Brain microvascular endothelial cell (primary cell): ENCODE measurements around the gene LETMD1.

Source experiments
- DNase-seq: peaks from one replicate; pipeline ENCODE4 v3.0.0-alpha.2; 2020
- H3K27ac ChIP-seq: fragments of 250-450 bp; sonication (Bioruptor Pico); 2 replicates; pipeline ENCODE4 v1.5.1; 2020; ENCODE audit warnings: mild to moderate bottlenecking, moderate library complexity
- H3K27me3 ChIP-seq: fragments of 250-450 bp; sonication (Bioruptor Pico); replicated peaks from 2 replicates; pipeline ENCODE4 v1.5.1; 2020; ENCODE audit warnings: mild to moderate bottlenecking
- H3K36me3 ChIP-seq: fragments of 250-450 bp; sonication (Bioruptor Pico); replicated peaks from 2 replicates; pipeline ENCODE4 v1.5.1; 2020; ENCODE audit warnings: mild to moderate bottlenecking
- H3K4me3 ChIP-seq: 2 replicates; pipeline ENCODE4 v1.5.1; 2011; ENCODE audit warnings: low read depth, mild to moderate bottlenecking, control low read depth, low read length, moderate library complexity
- in situ Hi-C: cut with HindIII; loops from 2 replicates; pipeline ENCODE4 v1.10.0; 2017; ENCODE audit warnings: low sequenced_read_pairs, low pct_ligation_motif_present
- TF ChIP-seq, protein P1 (sequence below): IDR thresholded peaks from 2 replicates; pipeline ENCODE4 v1.5.1; 2011; ENCODE audit warnings: low read depth, mild to moderate bottlenecking, moderate library complexity, low read length, control low read depth, inconsistent platforms; ENCODE audit errors: missing control alignments

Gene LETMD1

DNA sequence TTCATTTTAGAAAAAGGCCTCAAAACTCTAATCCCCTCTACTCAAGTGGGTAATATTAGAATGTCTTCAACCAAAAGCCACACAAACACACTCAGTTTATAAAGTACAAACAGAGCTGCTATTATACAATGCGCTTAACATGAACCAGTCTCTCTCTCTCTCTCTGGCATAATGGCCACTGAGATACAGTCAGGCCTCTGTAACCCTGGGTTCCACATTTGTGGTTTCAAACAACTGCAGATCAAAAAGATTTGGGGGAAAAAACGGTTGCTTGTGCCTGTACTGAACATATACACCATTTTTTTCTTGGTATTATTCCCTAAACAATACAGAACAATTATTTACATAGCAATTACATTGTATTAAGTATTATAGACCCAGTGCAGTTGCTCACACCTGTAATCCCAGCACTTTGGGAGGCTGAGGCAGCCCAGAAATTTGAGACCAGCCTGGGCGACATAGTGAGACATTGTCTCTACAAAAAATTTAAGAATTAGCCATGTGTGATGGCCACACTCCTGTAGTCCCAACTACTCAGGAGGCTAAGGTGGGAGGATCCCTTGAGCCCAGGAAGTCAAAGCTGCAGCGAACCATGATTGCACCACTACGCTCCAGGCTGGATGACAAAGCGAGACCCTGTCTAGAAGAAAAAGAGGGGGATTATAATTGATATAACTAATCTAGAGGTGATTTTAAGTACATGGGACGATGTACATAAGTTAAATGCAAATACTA is 27.5 kb upstream of the LETMD1 start:
- H3K4me3 ChIP-seq, result no peak overlapping the region
- in situ Hi-C loops, result no loop called here
- TF ChIP-seq, protein P1, sequence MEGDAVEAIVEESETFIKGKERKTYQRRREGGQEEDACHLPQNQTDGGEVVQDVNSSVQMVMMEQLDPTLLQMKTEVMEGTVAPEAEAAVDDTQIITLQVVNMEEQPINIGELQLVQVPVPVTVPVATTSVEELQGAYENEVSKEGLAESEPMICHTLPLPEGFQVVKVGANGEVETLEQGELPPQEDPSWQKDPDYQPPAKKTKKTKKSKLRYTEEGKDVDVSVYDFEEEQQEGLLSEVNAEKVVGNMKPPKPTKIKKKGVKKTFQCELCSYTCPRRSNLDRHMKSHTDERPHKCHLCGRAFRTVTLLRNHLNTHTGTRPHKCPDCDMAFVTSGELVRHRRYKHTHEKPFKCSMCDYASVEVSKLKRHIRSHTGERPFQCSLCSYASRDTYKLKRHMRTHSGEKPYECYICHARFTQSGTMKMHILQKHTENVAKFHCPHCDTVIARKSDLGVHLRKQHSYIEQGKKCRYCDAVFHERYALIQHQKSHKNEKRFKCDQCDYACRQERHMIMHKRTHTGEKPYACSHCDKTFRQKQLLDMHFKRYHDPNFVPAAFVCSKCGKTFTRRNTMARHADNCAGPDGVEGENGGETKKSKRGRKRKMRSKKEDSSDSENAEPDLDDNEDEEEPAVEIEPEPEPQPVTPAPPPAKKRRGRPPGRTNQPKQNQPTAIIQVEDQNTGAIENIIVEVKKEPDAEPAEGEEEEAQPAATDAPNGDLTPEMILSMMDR, result no peak
- H3K27ac ChIP-seq, result no peak overlapping the region
- DNase-seq, result no peak
- no peaks in the 10 kb centered on the region for H3K36me3 ChIP-seq
- no peaks in the 10 kb centered on the region for H3K27me3 ChIP-seq

GRCh38 chr12:51021694-51022093 is 26.4 kb upstream of the LETMD1 start:
- DNase-seq, result no peak
- H3K27me3 ChIP-seq, result no peaks in the 10 kb centered on the region
- H3K36me3 ChIP-seq, result no peaks in the 10 kb centered on the region
- TF ChIP-seq, protein P1, result no peak
- H3K27ac ChIP-seq, result no peak overlapping the region
- H3K4me3 ChIP-seq, result no peak overlapping the region
- in situ Hi-C loops, result no loop called here

GRCh38 chr12:51023625-51024382 is 24.3 kb upstream of the LETMD1 start:
- TF ChIP-seq, protein P1, result no peak
- Histone ChIP-seq H3K36me3 (no peaks in the 10 kb centered on the region), H3K4me3 (peak overlapping the region; percentile 95), H3K27me3 (no peaks in the 10 kb centered on the region), H3K27ac (peak overlapping the region; percentile 88)
- in situ Hi-C loops, result no loop called here
- no peak for DNase-seq

DNA sequence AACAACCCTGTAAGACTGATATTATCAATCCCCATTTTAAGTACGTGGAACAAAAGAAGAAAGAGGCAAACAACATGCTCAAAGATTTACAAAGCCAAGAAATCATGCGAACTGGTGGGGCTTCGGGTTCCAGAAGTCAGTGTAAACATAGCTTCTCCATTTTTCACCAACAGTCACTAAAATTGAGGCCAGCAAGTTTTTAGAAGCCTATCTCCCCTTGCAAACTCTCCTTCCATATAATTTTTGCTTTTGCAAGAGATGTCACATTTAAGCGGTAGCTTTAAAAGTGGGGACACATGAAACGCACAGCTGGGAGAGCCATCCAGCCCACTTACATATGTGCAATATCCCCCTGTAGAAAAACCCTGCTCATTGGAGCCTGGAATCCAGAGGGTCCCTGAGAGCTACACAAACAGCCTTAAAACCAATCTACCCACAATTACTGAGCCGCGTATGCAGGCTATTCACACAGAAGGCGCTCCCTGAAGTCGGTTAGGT is 22.7 kb upstream of the LETMD1 start:
- peak; percentile 22 for DNase-seq
- H3K36me3 ChIP-seq, result no peaks in the 10 kb centered on the region
- TF ChIP-seq, protein P1, result no peak
- H3K27me3 ChIP-seq, result no peaks in the 10 kb centered on the region
- H3K27ac ChIP-seq, result peak overlapping the region; percentile 88
- H3K4me3 ChIP-seq, result peak overlapping the region; percentile 95
- in situ Hi-C loops, result no loop called here

GRCh38 chr12:51025836-51026638 is 22.1 kb upstream of the LETMD1 start, which contains the start of gene SLC11A2:
TSS of gene SLC11A2 (minus strand) at chr12:51026384. CDS start at chr12:51010728, 15,656 bp downstream.
- H3K4me3 ChIP-seq, result peak within 1 kb of the TSS; percentile 95
- H3K27me3 ChIP-seq, result no peaks in the 10 kb centered on the region
- TF ChIP-seq, protein P1, result no peak
- in situ Hi-C loops, result no loop called here
- H3K27ac ChIP-seq, result peak within 1 kb of the TSS; percentile 88
- DNase-seq, result peak; percentile 87
- no peaks in the 10 kb centered on the region for H3K36me3 ChIP-seq
